HG02840 (cell line): ENCODE data around the gene PDE6C.
"Not testable (repeated sequence)": the region's sequence is repeated elsewhere in the genome, so short reads cannot be mapped to it uniquely, and the experiment has no call there.

ENCODE experiments used
- ATAC-seq: cut with Tn5 transposase; IDR thresholded peaks from one replicate; pipeline ENCODE4 v1.9.1; 2021; ENCODE audit warnings: mild to moderate bottlenecking, moderate library complexity, moderate number of reproducible peaks; ENCODE audit not compliant: unreplicated experiment, low FRiP score

The PDE6C gene

GRCh38 chr10:93696582-93696981, 84.2 kb downstream of the PDE6C start:
- not testable (repeated sequence) for ATAC-seq

GRCh38 chr10:93697207-93697606, 84.9 kb downstream of the PDE6C start:
- ATAC-seq: no peak

- peak; percentile 6 for ATAC-seq
These were observed 89.5 kb downstream of the PDE6C start for GRCh38 chr10:93701866-93702209.

- ATAC-seq: peak; percentile 86
These were observed 90.1 kb downstream of the PDE6C start, which contains the start of gene FRA10AC1 for GRCh38 chr10:93702210-93703001. Gene FRA10AC1 (minus strand): TSS chr10:93702592. CDS start chr10:93700106, 2,486 bp downstream.

- peak; percentile 4 for ATAC-seq
These were observed 90.7 kb downstream of the PDE6C start for GRCh38 chr10:93703066-93703465.

- ATAC-seq: no peak
These were observed 91.5 kb downstream of the PDE6C start for GRCh38 chr10:93703841-93704240.

GRCh38 chr10:93704451-93704850, 92.1 kb downstream of the PDE6C start:
- no peak for ATAC-seq

- ATAC-seq: no peak
These were observed 95.3 kb downstream of the PDE6C start for GRCh38 chr10:93707623-93708022.

GRCh38 chr10:93710333-93710909, 98.1 kb downstream of the PDE6C start:
- no peak for ATAC-seq

- no peak for ATAC-seq
These were observed 99.6 kb downstream of the PDE6C start for GRCh38 chr10:93711891-93712290.

- ATAC-seq: no peak
These were observed 100.3 kb downstream of the PDE6C start for GRCh38 chr10:93712593-93712992.

- peak; percentile 74 for ATAC-seq
These were observed 103.0 kb downstream of the PDE6C start for GRCh38 chr10:93715345-93715744.
